ENCODE data around the gene SLC39A11. TPM values are rescaled to one million over a fixed set of nuclear protein-coding genes. Genes with fewer than 3 reads are reported as not detected.

SLC39A11 gene
- total and polyA plus RNA-seq, 4 donors = 9.3 to 49.3 (median 24.7) TPM

- no peak overlapping the region for H3K27ac ChIP-seq (ENCODE audit: low read depth in 1 of 2, low read length in 1 of 2)
- WGBS, 2 donors = 59 to 75% methylated on average over 4 of the region's 4 CpGs
- H3K27me3 ChIP-seq (ENCODE audit: control insufficient read depth in 3 of 3, insufficient read depth in 3 of 3, low read length in 2 of 3) = no peaks in the 10 kb centered on the region
- H3K4me3 ChIP-seq = no peak overlapping the region
- H3K9me3 ChIP-seq (ENCODE audit: control insufficient read depth in 4 of 4, insufficient read depth in 3 of 4, low read length in 3 of 4) = peaks cover 0 to 1% (median 0%) of the 10 kb centered on the region in 4 donors
- no peak for TF ChIP-seq CTCF (IDR thresholded peaks at IDR 0.05; ENCODE audit: control extremely low read depth, extremely low read depth)
- H3K36me3 ChIP-seq (ENCODE audit: control insufficient read depth in 4 of 4, insufficient read depth in 4 of 4, low read length in 4 of 4) = no peaks in the 10 kb centered on the region
- no peak for DNase-seq
- no peak overlapping the region for H3K9ac ChIP-seq (ENCODE audit: insufficient read depth in 1 of 2, low read length in 2 of 2)
- H3K4me1 ChIP-seq (ENCODE audit: control insufficient read depth in 5 of 5, insufficient read depth in 5 of 5, low read length in 5 of 5) = peaks cover 0 to 5% (median 3%) of the 10 kb centered on the region in 5 donors
- no peak for ATAC-seq (ENCODE audit: insufficient read depth, low FRiP score)
These were observed 492.6 kb downstream of the SLC39A11 start for GRCh38 chr17:72599891-72600290.

- Histone ChIP-seq H3K36me3 (ENCODE audit: control insufficient read depth in 4 of 4, insufficient read depth in 4 of 4, low read length in 4 of 4) (no peaks in the 10 kb centered on the region), H3K4me3 (no peak overlapping the region), H3K4me1 (ENCODE audit: control insufficient read depth in 5 of 5, insufficient read depth in 5 of 5, low read length in 5 of 5) (peaks cover 0 to 6% (median 3%) of the 10 kb centered on the region in 5 donors), H3K9ac (ENCODE audit: insufficient read depth in 1 of 2, low read length in 2 of 2) (no peak overlapping the region), H3K27ac (ENCODE audit: low read depth in 1 of 2, low read length in 1 of 2) (no peak overlapping the region), H3K9me3 (ENCODE audit: control insufficient read depth in 4 of 4, insufficient read depth in 3 of 4, low read length in 3 of 4) (peaks cover 0 to 1% (median 0%) of the 10 kb centered on the region in 4 donors), H3K27me3 (ENCODE audit: control insufficient read depth in 3 of 3, insufficient read depth in 3 of 3, low read length in 2 of 3) (no peaks in the 10 kb centered on the region)
- WGBS, 2 donors = 69 to 75% methylated on average over 6 of the region's 6 CpGs
- TF ChIP-seq CTCF (IDR thresholded peaks at IDR 0.05; ENCODE audit: control extremely low read depth, extremely low read depth) = no peak
- no peak for ATAC-seq (ENCODE audit: insufficient read depth, low FRiP score)
- no peak for DNase-seq
These were observed 493.8 kb downstream of the SLC39A11 start for GRCh38 chr17:72598695-72599094.

- Histone ChIP-seq H3K9ac (ENCODE audit: insufficient read depth in 1 of 2, low read length in 2 of 2) (no peak overlapping the region), H3K27ac (ENCODE audit: low read depth in 1 of 2, low read length in 1 of 2) (no peak overlapping the region), H3K4me1 (ENCODE audit: control insufficient read depth in 5 of 5, insufficient read depth in 5 of 5, low read length in 5 of 5) (peaks cover 0 to 6% (median 4%) of the 10 kb centered on the region in 5 donors), H3K36me3 (ENCODE audit: control insufficient read depth in 4 of 4, insufficient read depth in 4 of 4, low read length in 4 of 4) (no peaks in the 10 kb centered on the region), H3K9me3 (ENCODE audit: control insufficient read depth in 4 of 4, insufficient read depth in 3 of 4, low read length in 3 of 4) (peaks cover 0 to 3% (median 0%) of the 10 kb centered on the region in 4 donors), H3K27me3 (ENCODE audit: control insufficient read depth in 3 of 3, insufficient read depth in 3 of 3, low read length in 2 of 3) (peaks cover 0 to 2% (median 0%) of the 10 kb centered on the region in 3 donors), H3K4me3 (no peak overlapping the region)
- 73 to 83% methylated on average over 9 of the region's 9 CpGs for WGBS, 2 donors
- ATAC-seq (ENCODE audit: insufficient read depth, low FRiP score) (no peak), DNase-seq (no peak)
- TF ChIP-seq CTCF (IDR thresholded peaks at IDR 0.05; ENCODE audit: control extremely low read depth, extremely low read depth) = no peak
These were observed 495.0 kb downstream of the SLC39A11 start for GRCh38 chr17:72597354-72598087.

Small RNAs within 50 kb of the gene (small RNA-seq; reads per million reads assigned to genes)
- not detected for gene RF00422 (ENCODE audit: low replicate concordance)

Other genes with a start within 250 kb of the SLC39A11 start
- under 1 TPM; 0.06 to 0.46 TPM for gene SSTR2, start 72.3 kb upstream of the SLC39A11 start, total RNA-seq
- under 1 TPM; 0.15 to 0.16 TPM for gene SSTR2, start 72.3 kb upstream of the SLC39A11 start, polyA plus RNA-seq
- gene COG1, start 100.4 kb upstream of the SLC39A11 start, total RNA-seq = 10 to 100 TPM; 21.7 to 41.2 TPM
- 10 to 100 TPM; 13.3 to 20.5 TPM for gene COG1, start 100.4 kb upstream of the SLC39A11 start, polyA plus RNA-seq
- not detected for gene CPSF4L, start 169.2 kb upstream of the SLC39A11 start, total RNA-seq
- gene CPSF4L, start 169.2 kb upstream of the SLC39A11 start, polyA plus RNA-seq = not detected
- gene CDC42EP4, start 219.3 kb upstream of the SLC39A11 start, total RNA-seq = 10 to 100 TPM; 52.0 to 56.2 TPM
- 10 to 100 TPM; 18.6 to 52.2 TPM for gene CDC42EP4, start 219.3 kb upstream of the SLC39A11 start, polyA plus RNA-seq

All from lung (tissue), 13 donors.